ENCODE measurements around the gene SETD1A.
A peak's percentile ranks its signal among the peaks of the same experiment; 100 is the strongest.
"Not testable (repeated sequence)": the region's sequence is repeated elsewhere in the genome, so short reads cannot be mapped to it uniquely, and the experiment has no call there.

Gene SETD1A

DNA sequence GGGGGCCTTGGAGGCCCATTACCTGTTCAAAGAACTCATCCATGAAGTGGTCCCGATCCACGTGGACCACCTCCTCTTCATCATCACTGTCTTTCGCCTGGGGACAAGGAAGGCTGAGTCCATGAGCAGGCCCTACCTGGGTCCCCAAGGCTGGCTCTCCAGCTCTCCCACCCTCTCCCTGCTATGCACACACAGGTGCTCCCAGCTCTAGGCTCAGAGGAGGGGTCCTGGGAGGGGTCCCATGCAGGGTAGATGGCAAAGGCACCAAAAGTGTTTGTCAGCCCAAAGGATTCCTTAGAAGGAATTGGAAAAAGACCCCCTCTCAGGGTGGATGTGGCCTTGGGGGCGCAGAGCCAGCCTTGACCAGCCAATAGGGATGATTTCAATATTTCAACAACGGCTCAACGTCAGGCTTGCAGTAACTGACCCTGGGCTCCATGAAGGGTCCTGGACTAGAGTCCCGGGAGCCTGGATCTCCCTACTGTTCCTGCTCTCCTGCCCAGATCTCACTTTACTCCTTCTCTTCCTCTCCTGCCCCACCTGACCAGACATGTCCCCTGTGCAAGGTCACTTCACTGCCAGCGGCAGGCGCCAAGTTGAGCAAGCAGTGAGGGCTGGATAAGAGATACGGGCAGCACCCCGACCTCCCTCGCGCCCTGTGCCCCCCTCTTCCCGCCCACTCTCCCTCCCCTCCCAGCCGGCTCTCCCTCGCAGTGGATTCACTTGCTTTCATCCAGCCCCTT is 44.1 kb downstream of the SETD1A start:
- no peak for DNase-seq

GRCh38 chr16:31002250-31002700 is 44.7 kb downstream of the SETD1A start:
- DNase-seq, result no peak

DNA sequence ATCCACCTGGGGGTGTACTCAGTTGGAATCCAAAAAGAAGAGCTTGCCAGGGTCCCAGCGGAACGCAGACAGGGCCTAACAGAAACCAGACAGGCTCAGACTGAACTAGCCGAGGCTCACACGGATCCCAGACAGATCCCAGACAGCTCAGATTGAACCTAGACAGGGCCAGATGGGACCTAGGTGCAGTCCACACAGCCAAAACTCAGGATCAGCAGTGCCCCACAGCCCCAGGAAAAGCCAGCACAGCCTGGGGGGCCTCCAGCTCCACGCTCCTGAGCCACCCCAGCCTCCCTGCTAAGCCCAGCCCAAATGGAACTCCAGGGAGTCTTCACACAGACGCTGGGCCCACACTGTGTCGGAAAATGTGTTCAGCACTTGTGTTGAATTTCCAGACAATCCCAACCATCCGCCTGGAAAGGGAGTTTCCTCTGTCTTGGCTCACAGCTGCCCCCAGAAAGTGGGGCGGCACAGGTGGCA is 45.3 kb downstream of the SETD1A start:
- no peak for DNase-seq

DNA sequence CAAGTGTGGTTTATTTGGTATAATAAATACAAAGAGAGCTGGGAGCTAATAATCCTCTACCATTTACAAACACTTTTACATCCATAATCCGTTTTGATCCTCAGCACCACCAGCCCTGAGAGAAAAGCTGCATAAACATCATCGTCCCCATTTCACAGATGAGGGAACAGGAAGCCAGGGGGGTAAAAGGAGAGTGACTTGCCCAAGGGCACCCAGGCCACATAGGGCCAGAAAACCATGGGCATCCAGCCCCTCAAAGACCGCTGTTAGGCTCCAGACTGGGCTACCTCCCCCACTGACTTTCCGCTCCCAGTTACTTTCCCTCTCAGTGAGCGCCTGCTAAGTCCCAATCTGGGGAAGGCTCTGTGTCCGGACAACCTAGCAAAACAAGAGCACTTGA is 46.2 kb downstream of the SETD1A start:
- DNase-seq, result no peak

GRCh38 chr16:31004658-31005057 is 47.1 kb downstream of the SETD1A start:
- DNase-seq, result no peak

- DNase-seq, result no peak
These were observed 48.0 kb downstream of the SETD1A start for GRCh38 chr16:31005350-31006085.

GRCh38 chr16:31006086-31006385 is 48.5 kb downstream of the SETD1A start:
- DNase-seq, result no peak

GRCh38 chr16:31006589-31006988 is 49.0 kb downstream of the SETD1A start:
- DNase-seq, result no peak

- no peak for DNase-seq
These were observed 50.1 kb downstream of the SETD1A start for GRCh38 chr16:31007684-31008083.

GRCh38 chr16:31008149-31008548 is 50.6 kb downstream of the SETD1A start:
- no peak for DNase-seq

- DNase-seq, result no peak
These were observed 51.0 kb downstream of the SETD1A start for GRCh38 chr16:31008551-31008950.

- no peak for DNase-seq
These were observed 51.6 kb downstream of the SETD1A start for GRCh38 chr16:31009120-31009519.

- no peak for DNase-seq
These were observed 52.5 kb downstream of the SETD1A start for GRCh38 chr16:31009894-31010584.

GRCh38 chr16:31010585-31011325 is 53.2 kb downstream of the SETD1A start, which contains the start of gene STX1B:
Gene STX1B (minus strand): TSS chr16:31010638. CDS start chr16:31010396, 242 bp downstream.
- peak; percentile 40 for DNase-seq

GRCh38 chr16:31011815-31012214 is 54.3 kb downstream of the SETD1A start:
- not testable (repeated sequence) for DNase-seq

- not testable (repeated sequence) for DNase-seq
These were observed 55.7 kb downstream of the SETD1A start for GRCh38 chr16:31013292-31013691.

GRCh38 chr16:31016018-31016417 is 58.5 kb downstream of the SETD1A start:
- DNase-seq, result no peak

- not testable (repeated sequence) for DNase-seq
These were observed 60.2 kb downstream of the SETD1A start for GRCh38 chr16:31017756-31018155.

GRCh38 chr16:31020536-31020935 is 63.0 kb downstream of the SETD1A start:
- DNase-seq, result no peak

GRCh38 chr16:31022544-31023251 is 65.1 kb downstream of the SETD1A start:
- no peak for DNase-seq

GRCh38 chr16:31023252-31023602 is 65.7 kb downstream of the SETD1A start:
- no peak for DNase-seq

GRCh38 chr16:31023627-31024226 is 66.2 kb downstream of the SETD1A start:
- DNase-seq, result no peak

Measured in effector CD8-positive, alpha-beta T cell (primary cell).